Measurements from ENCODE around the gene FBH1. TPM values are rescaled to one million over a fixed set of nuclear protein-coding genes. Genes with fewer than 3 reads are reported as not detected.

The FBH1 gene
- total and polyA plus RNA-seq, 4 donors: 19.9 to 58.4 (median 48.1) TPM

GRCh38 chr10:5910323-5911100 is 20.5 kb downstream of the FBH1 start:
- H3K27me3 ChIP-seq (ENCODE audit: control insufficient read depth in 4 of 4, insufficient read depth in 4 of 4, low read length in 3 of 4): no peaks in the 10 kb centered on the region
- 93% methylated on average over 18 of the region's 18 CpGs for WGBS
- TF ChIP-seq TAF1 (conservative IDR thresholded peaks at IDR 0.05): no peak
- DNase-seq (ENCODE audit: low spot score): no peak
- no peaks in the 10 kb centered on the region for H3K9me3 ChIP-seq (ENCODE audit: control insufficient read depth in 4 of 4, low read length in 3 of 4)
- H3K36me3 ChIP-seq (ENCODE audit: control insufficient read depth in 4 of 4, insufficient read depth in 3 of 4, low read depth in 1 of 4, low read length in 3 of 4): peaks cover 24 to 66% (median 64%) of the 10 kb centered on the region in 4 donors
- H3K27ac ChIP-seq (ENCODE audit: low read depth in 1 of 2, low read length in 2 of 2): no peak overlapping the region
- no peaks in the 10 kb centered on the region for H3K4me1 ChIP-seq (ENCODE audit: control insufficient read depth in 4 of 4, insufficient read depth in 4 of 4, low read length in 3 of 4)
- H3K9ac ChIP-seq (ENCODE audit: low read depth in 1 of 2, low read length in 2 of 2): no peak overlapping the region
- H3K4me3 ChIP-seq (ENCODE audit: low read depth in 1 of 3, low read length in 3 of 3): no peak overlapping the region

- Histone ChIP-seq H3K4me3 (ENCODE audit: low read depth in 1 of 3, low read length in 3 of 3) (no peak overlapping the region), H3K9ac (ENCODE audit: low read depth in 1 of 2, low read length in 2 of 2) (no peak overlapping the region), H3K36me3 (ENCODE audit: control insufficient read depth in 4 of 4, insufficient read depth in 3 of 4, low read depth in 1 of 4, low read length in 3 of 4) (peaks cover 26 to 73% (median 69%) of the 10 kb centered on the region in 4 donors), H3K9me3 (ENCODE audit: control insufficient read depth in 4 of 4, low read length in 3 of 4) (no peaks in the 10 kb centered on the region), H3K27ac (ENCODE audit: low read depth in 1 of 2, low read length in 2 of 2) (no peak overlapping the region), H3K27me3 (ENCODE audit: control insufficient read depth in 4 of 4, insufficient read depth in 4 of 4, low read length in 3 of 4) (no peaks in the 10 kb centered on the region), H3K4me1 (ENCODE audit: control insufficient read depth in 4 of 4, insufficient read depth in 4 of 4, low read length in 3 of 4) (no peaks in the 10 kb centered on the region)
- no peak for TF ChIP-seq ZBTB33 (IDR thresholded peaks at IDR 0.05)
- TF ChIP-seq JUND (IDR thresholded peaks at IDR 0.05): no peak
- no peak for TF ChIP-seq GABPA (IDR thresholded peaks at IDR 0.05 in 1 of 2, conservative IDR thresholded peaks at IDR 0.05 in 1 of 2)
- TF ChIP-seq CTCF (IDR thresholded peaks at IDR 0.05; ENCODE audit: low read depth, low read length, missing input control): no peak
- no peak for TF ChIP-seq HNF4A (conservative IDR thresholded peaks at IDR 0.05)
- no peak for TF ChIP-seq MAX (IDR thresholded peaks at IDR 0.05)
- TF ChIP-seq SP1 (IDR thresholded peaks at IDR 0.05): no peak
- no peak for TF ChIP-seq FOXA2 (IDR thresholded peaks at IDR 0.05)
- TF ChIP-seq EGR1 (IDR thresholded peaks at IDR 0.05; ENCODE audit: low read depth in 2 of 2): no peak
- TF ChIP-seq RAD21 (IDR thresholded peaks at IDR 0.05): no peak
- TF ChIP-seq TAF1 (conservative IDR thresholded peaks at IDR 0.05): no peak
- no peak for TF ChIP-seq HNF4G (IDR thresholded peaks at IDR 0.05)
- TF ChIP-seq ATF3 (IDR thresholded peaks at IDR 0.05): no peak
- no peak for TF ChIP-seq FOXA1 (IDR thresholded peaks at IDR 0.05)
- TF ChIP-seq REST (IDR thresholded peaks at IDR 0.05): no peak
- no peak for TF ChIP-seq YY1 (IDR thresholded peaks at IDR 0.05)
- TF ChIP-seq RXRA (IDR thresholded peaks at IDR 0.05): no peak
- 97% methylated on average over 4 of the region's 4 CpGs for WGBS
- DNase-seq (ENCODE audit: low spot score): no peak
Measured at GRCh38 chr10:5911670-5912069, 21.6 kb downstream of the FBH1 start.
